Measurements from ENCODE around the gene TBATA. TPM values are rescaled to one million over a fixed set of nuclear protein-coding genes. Genes with fewer than 3 reads are reported as not detected.

TBATA gene
- total RNA-seq, 1 donor from 2014 or later: not detected

DNA sequence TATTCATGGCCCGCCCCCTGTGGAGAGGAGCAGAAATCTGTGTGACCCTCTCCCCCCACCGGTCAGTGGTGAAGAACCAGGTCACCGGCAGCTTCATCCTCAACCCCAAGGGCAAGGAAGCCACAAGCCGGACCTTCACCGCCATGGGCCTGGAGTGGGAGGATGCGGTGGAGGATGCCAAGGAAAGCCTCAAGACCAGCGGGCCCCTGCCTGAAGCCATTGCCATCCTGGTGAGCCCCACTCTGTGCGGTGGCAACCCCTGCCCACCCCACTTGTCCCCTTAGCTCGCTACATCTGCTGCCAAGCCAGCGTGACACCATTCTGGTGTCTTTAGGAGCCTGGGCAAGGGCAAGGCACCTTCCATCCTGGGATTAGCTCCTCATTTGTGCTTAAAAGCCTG, 35.4 kb downstream of the TBATA start:
- Mint-ChIP-seq H3K9me3 (no peaks in the 10 kb centered on the region), H3K27me3 (ENCODE audit: low read depth) (no peaks in the 10 kb centered on the region), H3K27ac (no peak overlapping the region), H3K36me3 (ENCODE audit: low read depth) (no peaks in the 10 kb centered on the region), H3K4me1 (ENCODE audit: low read depth) (no peaks in the 10 kb centered on the region), H3K4me3 (ENCODE audit: low read depth) (no peak overlapping the region)
- intact Hi-C loops (cut with micrococcal nuclease): loop anchor here (10.0 kb wide), 1 partner anchor 285 kb away; no protein-coding TSS in a partner anchor
- DNase-seq (ENCODE audit: low spot score): no peak

DNA sequence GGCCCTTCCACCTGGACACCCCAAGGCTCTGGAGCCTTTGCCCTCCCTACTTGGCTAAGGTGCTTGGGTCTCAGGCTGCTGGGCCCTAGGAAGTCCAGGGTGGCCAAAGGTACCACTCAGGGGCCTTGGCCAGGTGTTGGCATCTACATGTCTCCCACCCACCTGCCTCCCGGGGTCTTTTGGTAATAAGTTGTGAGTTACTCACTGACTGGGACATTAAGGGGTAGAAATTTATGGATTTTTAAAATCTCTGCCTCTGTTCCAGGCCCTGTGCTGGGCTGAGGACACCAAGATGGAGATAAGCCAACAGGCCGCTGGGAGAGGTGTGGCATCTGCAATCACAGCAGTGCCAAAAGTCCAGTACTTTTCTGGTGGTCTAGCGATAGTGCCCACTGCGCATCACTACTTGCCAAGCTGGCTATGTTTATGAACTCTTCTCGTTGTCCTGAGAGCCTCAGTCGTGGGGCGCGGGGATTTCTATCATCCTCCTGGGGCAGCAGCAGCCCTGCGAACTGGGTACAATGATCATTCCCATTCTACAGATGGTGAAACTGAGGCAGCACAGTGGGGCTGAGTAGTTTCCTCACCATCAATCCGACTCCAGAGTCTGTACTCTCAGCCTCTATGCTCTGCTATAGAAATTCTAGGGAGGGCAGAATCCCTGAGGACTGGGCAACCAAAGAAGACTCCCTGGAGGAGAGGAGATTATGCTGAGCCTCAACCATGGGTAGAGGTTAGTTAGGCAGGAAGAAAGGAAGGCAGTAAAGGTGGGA, 36.2 kb downstream of the TBATA start:
- no peak overlapping the region for H3K4me3 Mint-ChIP-seq (ENCODE audit: low read depth)
- DNase-seq (ENCODE audit: low spot score): no peak
- intact Hi-C loops (cut with micrococcal nuclease): no loop called here
- H3K4me1 Mint-ChIP-seq (ENCODE audit: low read depth): no peaks in the 10 kb centered on the region
- no peaks in the 10 kb centered on the region for H3K27me3 Mint-ChIP-seq (ENCODE audit: low read depth)
- no peaks in the 10 kb centered on the region for H3K36me3 Mint-ChIP-seq (ENCODE audit: low read depth)
- no peaks in the 10 kb centered on the region for H3K9me3 Mint-ChIP-seq
- H3K27ac Mint-ChIP-seq: no peak overlapping the region

DNA sequence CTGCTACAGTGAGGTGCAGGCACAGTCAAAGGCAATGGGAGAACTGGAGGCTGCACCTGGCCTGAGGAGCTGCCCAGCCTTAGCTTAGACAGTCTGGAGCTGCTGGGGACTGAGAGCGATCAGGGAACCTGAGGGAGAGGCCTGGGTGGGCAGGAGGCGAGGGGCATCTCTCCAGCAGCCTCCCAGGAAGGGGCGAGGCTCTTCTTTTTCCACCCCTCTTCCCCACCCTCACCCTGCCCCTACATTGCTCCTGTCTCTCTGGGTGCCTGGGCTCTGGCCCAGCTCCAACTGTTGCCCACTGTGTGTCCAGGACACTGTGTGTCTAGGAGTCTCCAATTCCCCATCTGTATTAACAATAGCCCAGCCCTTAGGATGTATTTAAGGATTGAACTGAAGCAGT, 36.9 kb downstream of the TBATA start:
- Mint-ChIP-seq H3K9me3 (no peaks in the 10 kb centered on the region), H3K27me3 (ENCODE audit: low read depth) (no peaks in the 10 kb centered on the region), H3K36me3 (ENCODE audit: low read depth) (no peaks in the 10 kb centered on the region), H3K4me3 (ENCODE audit: low read depth) (no peak overlapping the region), H3K27ac (no peak overlapping the region), H3K4me1 (ENCODE audit: low read depth) (no peaks in the 10 kb centered on the region)
- intact Hi-C loops (cut with micrococcal nuclease): no loop called here
- DNase-seq (ENCODE audit: low spot score): no peak

DNA sequence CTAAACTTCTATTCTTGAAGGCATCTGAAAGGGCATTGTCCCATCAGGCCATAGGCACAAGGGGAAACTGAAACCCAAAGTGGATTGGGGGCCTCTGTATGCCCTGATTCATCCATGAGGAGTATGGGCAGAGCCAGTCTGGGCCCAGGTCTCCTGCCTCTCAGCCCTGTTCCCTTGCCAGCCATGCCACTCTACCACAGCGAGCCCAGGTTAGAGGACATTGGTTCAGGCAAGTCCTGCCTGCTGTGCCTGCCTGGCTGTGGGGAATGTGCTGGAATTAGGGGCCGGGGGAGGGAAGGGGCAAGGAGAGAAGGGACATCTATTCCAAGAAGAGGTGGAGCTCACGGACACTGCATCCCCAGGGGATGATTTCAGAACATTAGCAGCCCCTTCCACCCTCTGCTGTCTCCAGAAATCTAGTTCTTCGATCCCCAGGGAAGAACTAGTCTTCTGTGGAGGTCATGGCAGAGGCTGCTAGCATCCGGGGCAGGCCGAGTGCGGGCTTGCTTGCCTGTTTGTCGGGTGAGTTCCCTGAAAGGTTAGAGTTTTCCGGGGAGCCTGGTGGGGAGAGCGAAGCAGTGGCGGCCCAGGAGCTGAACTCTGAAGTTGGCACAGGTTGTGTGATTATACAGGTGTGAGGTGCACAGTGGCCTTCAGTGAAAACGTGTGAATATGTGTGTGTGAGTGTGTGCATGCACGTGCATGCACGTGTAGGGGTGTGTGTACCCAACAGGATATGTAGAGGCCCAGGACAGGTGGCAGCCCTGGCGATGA, 37.8 kb downstream of the TBATA start:
- Mint-ChIP-seq H3K27me3 (ENCODE audit: low read depth) (no peaks in the 10 kb centered on the region), H3K27ac (no peak overlapping the region), H3K36me3 (ENCODE audit: low read depth) (no peaks in the 10 kb centered on the region), H3K9me3 (no peaks in the 10 kb centered on the region), H3K4me1 (ENCODE audit: low read depth) (peaks cover 8% of the 10 kb centered on the region), H3K4me3 (ENCODE audit: low read depth) (no peak overlapping the region)
- DNase-seq (ENCODE audit: low spot score): no peak
- intact Hi-C loops (cut with micrococcal nuclease): no loop called here

DNA sequence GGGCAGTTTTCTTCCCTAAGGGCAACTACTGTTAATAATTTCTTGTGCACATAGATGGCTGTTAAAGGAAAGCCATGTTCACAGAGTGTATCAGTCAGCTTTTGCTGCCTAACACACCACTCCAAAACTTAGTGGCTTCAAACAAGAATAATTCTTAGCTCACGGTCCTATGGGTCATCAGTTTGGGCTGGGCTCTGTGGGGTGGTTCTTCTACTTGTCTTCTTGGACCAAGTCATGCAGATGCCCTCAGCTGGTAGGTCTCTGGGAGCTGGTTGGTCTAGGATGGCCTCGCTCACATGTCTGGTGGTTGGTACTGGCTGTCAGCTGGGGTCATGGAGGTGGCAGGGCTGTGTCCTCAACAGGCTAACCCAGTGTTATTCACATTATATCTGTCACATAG, 39.6 kb downstream of the TBATA start:
- Mint-ChIP-seq H3K27ac (no peak overlapping the region), H3K36me3 (ENCODE audit: low read depth) (no peaks in the 10 kb centered on the region), H3K4me3 (ENCODE audit: low read depth) (no peak overlapping the region), H3K9me3 (no peaks in the 10 kb centered on the region), H3K4me1 (ENCODE audit: low read depth) (peaks cover 9% of the 10 kb centered on the region), H3K27me3 (ENCODE audit: low read depth) (no peaks in the 10 kb centered on the region)
- DNase-seq (ENCODE audit: low spot score): no peak
- intact Hi-C loops (cut with micrococcal nuclease): no loop called here

DNA sequence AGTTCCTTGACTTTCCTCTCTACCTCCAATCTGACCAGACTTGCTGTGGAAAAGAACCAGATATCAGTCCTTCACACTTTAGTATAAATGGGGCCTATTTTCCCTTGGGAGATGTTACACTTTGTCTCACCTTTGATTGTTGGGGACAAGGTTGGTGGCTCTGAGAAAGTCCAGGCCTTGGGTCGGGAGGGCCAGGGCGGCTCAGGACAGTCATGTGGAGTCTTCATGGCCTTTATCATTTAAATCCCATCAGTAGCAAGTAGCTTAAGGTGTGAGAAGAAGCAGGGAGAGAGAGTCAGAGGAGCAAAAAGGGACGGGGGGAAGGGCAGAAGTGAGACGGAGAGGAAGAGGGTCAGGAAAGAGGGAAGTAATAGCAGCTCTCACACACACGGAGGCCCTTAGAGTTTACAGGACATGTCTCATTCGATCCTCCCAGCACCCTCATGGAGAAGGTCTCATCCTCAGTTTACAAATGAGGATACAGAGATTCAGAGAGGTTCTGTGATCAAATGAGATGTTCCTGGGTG, 40.5 kb downstream of the TBATA start:
- Mint-ChIP-seq H3K27ac (no peak overlapping the region), H3K4me3 (ENCODE audit: low read depth) (no peak overlapping the region), H3K4me1 (ENCODE audit: low read depth) (peaks cover 9% of the 10 kb centered on the region), H3K36me3 (ENCODE audit: low read depth) (no peaks in the 10 kb centered on the region), H3K9me3 (no peaks in the 10 kb centered on the region), H3K27me3 (ENCODE audit: low read depth) (no peaks in the 10 kb centered on the region)
- DNase-seq (ENCODE audit: low spot score): no peak
- intact Hi-C loops (cut with micrococcal nuclease): no loop called here

DNA sequence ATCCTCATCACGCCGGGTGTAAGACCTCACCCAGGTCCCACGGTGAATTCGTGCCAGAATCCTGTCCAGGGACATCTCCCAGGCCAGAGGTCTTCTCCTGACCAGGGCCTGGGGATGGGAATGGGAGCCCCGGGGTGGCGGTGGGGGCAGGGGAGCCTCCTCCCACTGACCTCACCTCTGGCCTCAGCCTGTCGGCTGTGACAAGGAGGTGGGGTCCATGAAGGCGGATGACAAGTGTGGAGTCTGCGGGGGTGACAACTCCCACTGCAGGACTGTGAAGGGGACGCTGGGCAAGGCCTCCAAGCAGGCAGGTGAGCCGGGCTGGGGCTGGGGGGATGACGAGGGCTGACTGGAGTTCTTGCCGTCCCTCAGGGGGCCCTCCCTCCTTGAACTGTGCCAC, 41.3 kb downstream of the TBATA start:
- no peak overlapping the region for H3K27ac Mint-ChIP-seq

DNA sequence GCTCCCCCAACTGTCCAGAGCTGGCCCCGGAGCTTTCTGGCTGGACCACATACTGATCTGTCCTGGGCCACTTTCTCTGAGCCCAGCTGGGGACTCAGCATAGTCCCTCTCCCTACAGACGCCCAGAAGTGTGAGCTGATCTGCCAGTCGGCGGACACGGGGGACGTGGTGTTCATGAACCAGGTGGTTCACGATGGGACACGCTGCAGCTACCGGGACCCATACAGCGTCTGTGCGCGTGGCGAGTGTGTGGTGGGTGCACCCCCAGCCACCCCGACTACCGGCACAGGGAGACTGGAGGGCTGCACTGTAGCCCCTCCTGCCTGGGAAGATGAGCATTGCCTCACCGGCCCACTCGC, 41.8 kb downstream of the TBATA start:
- Mint-ChIP-seq H3K27ac (no peak overlapping the region), H3K4me1 (ENCODE audit: low read depth) (peaks cover 9% of the 10 kb centered on the region), H3K4me3 (ENCODE audit: low read depth) (no peak overlapping the region), H3K9me3 (no peaks in the 10 kb centered on the region), H3K27me3 (ENCODE audit: low read depth) (no peaks in the 10 kb centered on the region), H3K36me3 (ENCODE audit: low read depth) (no peaks in the 10 kb centered on the region)
- intact Hi-C loops (cut with micrococcal nuclease): no loop called here
- no peak for DNase-seq (ENCODE audit: low spot score)

More for the DNA sequence above, 41.3 kb downstream of the TBATA start:
- DNase-seq (ENCODE audit: low spot score): no peak
- intact Hi-C loops (cut with micrococcal nuclease): no loop called here
- H3K4me1 Mint-ChIP-seq (ENCODE audit: low read depth): peaks cover 9% of the 10 kb centered on the region
- H3K27me3 Mint-ChIP-seq (ENCODE audit: low read depth): no peaks in the 10 kb centered on the region
- no peak overlapping the region for H3K4me3 Mint-ChIP-seq (ENCODE audit: low read depth)
- no peaks in the 10 kb centered on the region for H3K9me3 Mint-ChIP-seq
- H3K36me3 Mint-ChIP-seq (ENCODE audit: low read depth): no peaks in the 10 kb centered on the region

DNA sequence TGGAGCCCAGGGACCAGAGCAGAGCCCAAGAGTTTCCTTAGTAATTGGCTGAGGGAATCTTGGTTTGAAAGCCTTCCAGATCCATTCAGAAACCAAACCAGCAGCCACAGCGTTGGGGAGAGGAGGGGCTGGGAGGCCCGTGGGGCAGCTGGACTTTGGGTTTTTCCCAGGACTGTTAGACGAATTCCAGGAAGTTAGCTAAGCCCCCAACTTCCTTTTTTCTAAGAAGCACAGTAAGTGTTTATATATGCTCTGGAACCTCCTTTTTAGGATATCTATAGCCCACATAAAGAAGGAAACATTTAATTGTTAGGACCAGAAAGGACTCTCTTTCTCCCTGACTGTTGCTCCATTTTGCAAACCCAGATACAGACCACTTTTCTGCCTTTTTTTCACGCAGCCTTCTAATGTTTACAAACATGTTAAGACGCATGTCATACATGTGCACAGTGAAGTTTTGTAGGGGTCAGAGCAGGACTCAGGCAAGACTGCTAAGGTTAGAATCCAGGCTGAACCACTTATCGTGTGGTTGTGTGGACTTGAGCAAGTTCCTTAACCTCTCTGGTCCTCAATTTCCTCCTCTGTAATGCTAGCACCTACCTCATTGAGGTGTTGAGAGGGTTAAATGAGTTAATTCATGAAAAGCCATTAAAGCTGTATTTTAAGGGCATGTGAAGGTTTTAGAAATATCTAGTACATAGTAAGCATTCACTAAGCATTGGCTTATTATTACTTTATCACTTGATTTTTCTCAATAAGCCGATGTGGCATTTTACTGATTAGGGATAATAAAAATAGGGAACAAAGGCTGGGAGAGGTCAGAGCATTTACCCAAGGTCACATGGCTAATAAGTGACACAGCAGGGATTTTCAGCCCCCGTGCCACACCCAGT, 42.4 kb downstream of the TBATA start:
- Mint-ChIP-seq H3K4me3 (ENCODE audit: low read depth) (no peak overlapping the region), H3K9me3 (no peaks in the 10 kb centered on the region), H3K27ac (peak overlapping the region; percentile 64), H3K36me3 (ENCODE audit: low read depth) (no peaks in the 10 kb centered on the region), H3K4me1 (ENCODE audit: low read depth) (peaks cover 9% of the 10 kb centered on the region), H3K27me3 (ENCODE audit: low read depth) (peaks cover 2% of the 10 kb centered on the region)
- no peak for DNase-seq (ENCODE audit: low spot score)
- intact Hi-C loops (cut with micrococcal nuclease): no loop called here

DNA sequence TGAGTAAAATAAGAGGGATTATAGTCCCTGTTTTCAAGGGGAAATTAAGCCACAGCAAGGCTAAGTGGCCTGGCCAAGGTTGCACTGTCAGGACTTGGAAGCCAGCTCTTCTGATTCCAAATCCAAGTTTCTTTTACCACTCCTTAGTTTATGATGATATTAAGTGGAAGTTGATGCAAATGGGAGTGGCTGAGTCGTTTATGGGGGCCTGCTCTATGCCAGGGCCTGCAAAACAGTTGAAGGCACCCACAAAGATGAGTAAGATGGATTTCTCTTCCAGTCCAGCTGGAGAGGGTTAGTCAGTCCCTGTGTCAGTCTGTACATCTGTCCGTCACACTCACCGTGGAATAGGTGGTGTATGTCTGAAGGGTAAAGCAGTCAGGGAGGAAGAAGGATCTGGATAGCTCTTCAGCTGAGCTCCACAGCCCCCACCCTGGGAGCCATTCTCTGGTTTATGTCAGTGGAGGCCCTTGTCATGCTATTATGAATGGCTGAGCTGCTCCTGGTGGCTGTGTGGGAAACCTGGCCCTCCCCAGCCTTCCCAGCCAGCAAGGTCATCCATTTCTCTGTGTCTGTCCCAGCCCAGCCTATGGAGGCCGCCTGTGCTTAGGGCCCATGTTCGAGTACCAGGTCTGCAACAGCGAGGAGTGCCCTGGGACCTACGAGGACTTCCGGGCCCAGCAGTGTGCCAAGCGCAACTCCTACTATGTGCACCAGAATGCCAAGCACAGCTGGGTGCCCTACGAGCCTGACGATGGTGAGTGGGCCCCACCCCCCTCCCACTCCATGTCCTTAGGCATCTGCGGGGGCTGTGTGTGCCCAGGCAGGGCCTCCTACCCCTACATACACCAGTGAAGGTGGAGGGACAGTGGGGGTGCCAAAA, 44.5 kb downstream of the TBATA start:
- DNase-seq (ENCODE audit: low spot score): no peak
- H3K4me3 Mint-ChIP-seq (ENCODE audit: low read depth): no peak overlapping the region
- peaks cover 9% of the 10 kb centered on the region for H3K4me1 Mint-ChIP-seq (ENCODE audit: low read depth)
- H3K36me3 Mint-ChIP-seq (ENCODE audit: low read depth): no peaks in the 10 kb centered on the region
- intact Hi-C loops (cut with micrococcal nuclease): no loop called here
- H3K27me3 Mint-ChIP-seq (ENCODE audit: low read depth): peaks cover 2% of the 10 kb centered on the region
- no peaks in the 10 kb centered on the region for H3K9me3 Mint-ChIP-seq
- H3K27ac Mint-ChIP-seq: no peak overlapping the region

DNA sequence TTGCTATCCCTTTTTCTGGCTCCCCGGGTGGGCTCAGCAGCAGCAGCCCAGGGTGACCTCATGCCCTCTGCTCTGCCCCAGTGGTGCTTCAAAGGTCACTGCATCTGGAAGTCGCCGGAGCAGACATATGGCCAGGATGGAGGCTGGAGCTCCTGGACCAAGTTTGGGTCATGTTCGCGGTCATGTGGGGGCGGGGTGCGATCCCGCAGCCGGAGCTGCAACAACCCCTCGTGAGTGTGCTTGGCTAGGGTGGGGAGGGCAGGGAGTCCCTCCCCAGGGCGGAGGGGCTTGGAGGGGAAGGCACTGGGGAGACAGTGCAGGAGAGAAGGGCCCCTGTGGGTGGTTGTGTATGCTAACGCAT, 46.4 kb downstream of the TBATA start:
- Mint-ChIP-seq H3K27ac (no peak overlapping the region), H3K27me3 (ENCODE audit: low read depth) (peaks cover 2% of the 10 kb centered on the region), H3K4me3 (ENCODE audit: low read depth) (no peak overlapping the region), H3K4me1 (ENCODE audit: low read depth) (peaks cover 9% of the 10 kb centered on the region), H3K9me3 (no peaks in the 10 kb centered on the region), H3K36me3 (ENCODE audit: low read depth) (no peaks in the 10 kb centered on the region)
- DNase-seq (ENCODE audit: low spot score): no peak
- intact Hi-C loops (cut with micrococcal nuclease): no loop called here

Measured in activated T-helper 2 cell treated with anti-CD3 and anti-CD28 coated beads, Interferon-gamma antibody, Interleukin-2, Interleukin-4, amounts not matched to agents 10 μg/mL and 5 μg/mL and 100 μg/mL, durations not matched to agents 14 hours and 24 hours and 36 hours (primary cell).